OCI-LY3 (cell line): ENCODE data around the gene UBL5.

Source experiments
- EZH2phosphoT487 ChIP-seq: fragments of 200-600 bp; shearing (Covaris generic); IDR thresholded peaks from 2 replicates; pipeline ENCODE4 v1.6.1; 2018; ENCODE audit warnings: antibody characterized with exemption, mixed run types, low read depth
- TF ChIP-seq, protein P1 (sequence below): fragments of 200-600, 300-600 bp; sonication (generic); IDR thresholded peaks from 2 replicates; pipeline ENCODE4 v1.5.1; 2014; ENCODE audit warnings: antibody characterized with exemption, low read length, low read depth

DNA sequence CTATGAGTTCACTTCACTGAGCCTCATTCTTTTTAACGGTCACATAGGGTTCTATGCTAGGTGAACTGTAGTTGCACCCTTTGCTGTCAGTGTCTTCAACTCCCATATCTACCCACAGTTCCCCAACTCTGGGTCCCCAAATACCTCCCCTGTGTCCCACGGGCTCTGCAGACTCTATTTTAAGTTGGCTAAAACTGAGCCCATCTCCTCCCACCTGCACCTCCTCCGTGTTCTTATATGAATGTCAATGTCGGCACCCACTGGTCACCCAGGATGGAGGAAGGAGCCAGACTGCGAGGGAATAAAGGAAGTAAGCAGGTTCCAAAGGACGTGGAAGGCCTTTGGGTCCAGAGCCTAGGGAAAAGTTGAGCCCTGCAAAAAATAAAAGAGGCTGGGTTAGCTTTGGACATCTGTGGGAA lies 6.6 kb downstream of the UBL5 start:
- TF ChIP-seq, protein P1, sequence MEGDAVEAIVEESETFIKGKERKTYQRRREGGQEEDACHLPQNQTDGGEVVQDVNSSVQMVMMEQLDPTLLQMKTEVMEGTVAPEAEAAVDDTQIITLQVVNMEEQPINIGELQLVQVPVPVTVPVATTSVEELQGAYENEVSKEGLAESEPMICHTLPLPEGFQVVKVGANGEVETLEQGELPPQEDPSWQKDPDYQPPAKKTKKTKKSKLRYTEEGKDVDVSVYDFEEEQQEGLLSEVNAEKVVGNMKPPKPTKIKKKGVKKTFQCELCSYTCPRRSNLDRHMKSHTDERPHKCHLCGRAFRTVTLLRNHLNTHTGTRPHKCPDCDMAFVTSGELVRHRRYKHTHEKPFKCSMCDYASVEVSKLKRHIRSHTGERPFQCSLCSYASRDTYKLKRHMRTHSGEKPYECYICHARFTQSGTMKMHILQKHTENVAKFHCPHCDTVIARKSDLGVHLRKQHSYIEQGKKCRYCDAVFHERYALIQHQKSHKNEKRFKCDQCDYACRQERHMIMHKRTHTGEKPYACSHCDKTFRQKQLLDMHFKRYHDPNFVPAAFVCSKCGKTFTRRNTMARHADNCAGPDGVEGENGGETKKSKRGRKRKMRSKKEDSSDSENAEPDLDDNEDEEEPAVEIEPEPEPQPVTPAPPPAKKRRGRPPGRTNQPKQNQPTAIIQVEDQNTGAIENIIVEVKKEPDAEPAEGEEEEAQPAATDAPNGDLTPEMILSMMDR = no peak
- TF ChIP-seq EZH2phosphoT487 = no peak
